HL-60 (cell line): ENCODE measurements around the gene PER1.

Source experiments
- DNase-seq, 2 experiments: peaks; one replicate each; pipeline ENCODE4 v3.0.0-alpha.2; 2010 to 2020; ENCODE audit warnings: low read depth in 1 of 2, low spot score in 1 of 2
- H3K27ac ChIP-seq: fragments of 250-450 bp; sonication (Bioruptor Pico); replicated peaks from 2 replicates; pipeline ENCODE4 v1.5.1; 2020; ENCODE audit warnings: mild to moderate bottlenecking, moderate library complexity
- H3K27me3 ChIP-seq: fragments of 250-450 bp; sonication (Bioruptor Pico); 2 replicates; pipeline ENCODE4 v1.5.1; 2021; ENCODE audit warnings: mild to moderate bottlenecking, moderate library complexity; ENCODE audit not compliant: insufficient read depth, poor library complexity, severe bottlenecking
- H3K4me3 ChIP-seq: replicated peaks from 2 replicates; pipeline ENCODE4 v1.5.1; 2011; ENCODE audit warnings: mild to moderate bottlenecking, control low read depth, low read length; ENCODE audit not compliant: insufficient read depth
- CTCF ChIP-seq: IDR thresholded peaks from one replicate; pipeline ENCODE4 v1.5.1; 2011; ENCODE audit warnings: low read length, control low read depth, inconsistent platforms; ENCODE audit not compliant: insufficient read depth
- GABPA ChIP-seq: IDR thresholded peaks from 2 replicates; pipeline ENCODE4 v1.6.1; 2012; ENCODE audit warnings: low read depth
- POLR2AphosphoS5 ChIP-seq: IDR thresholded peaks from 2 replicates; pipeline ENCODE4 v1.6.1; 2012; ENCODE audit warnings: low read depth
- REST ChIP-seq: IDR thresholded peaks from 2 replicates; pipeline ENCODE4 v1.6.1; 2012; ENCODE audit warnings: low read depth; ENCODE audit not compliant: insufficient replicate concordance
- SPI1 ChIP-seq: IDR thresholded peaks from 2 replicates; pipeline ENCODE4 v1.6.1; 2012; ENCODE audit warnings: low read depth, mild to moderate bottlenecking, borderline replicate concordance

PER1 gene

GRCh38 chr17:8119581-8120519 lies 32.4 kb downstream of the PER1 start:
- peaks cover 11% of the 10 kb centered on the region for H3K27me3 ChIP-seq
- TF ChIP-seq POLR2AphosphoS5 (no peak), GABPA (no peak), SPI1 (no peak), CTCF (no peak), REST (no peak)
- peak overlapping the region; percentile 65 for H3K4me3 ChIP-seq
- peak; percentile 69 to 76 for DNase-seq
- H3K27ac ChIP-seq: peak overlapping the region; percentile 46

- peak overlapping the region; percentile 19; the same call in 1 of the 2 replicates for H3K27ac ChIP-seq
- peak overlapping the region; percentile 65 for H3K4me3 ChIP-seq
- H3K27me3 ChIP-seq: peaks cover 10% of the 10 kb centered on the region
- DNase-seq: peak in 1 of 2 experiments; percentile 65
- TF ChIP-seq CTCF (peak; percentile 48), POLR2AphosphoS5 (no peak)
These were observed 33.2 kb downstream of the PER1 start for GRCh38 chr17:8118769-8119580.

- peak within 1 kb of the TSS; percentile 19; the same call in 1 of the 2 replicates for H3K27ac ChIP-seq
- peak within 1 kb of the TSS; percentile 65 for H3K4me3 ChIP-seq
- peaks cover 7% of the 10 kb centered on the region for H3K27me3 ChIP-seq
- TF ChIP-seq REST: no peak
- TF ChIP-seq SPI1: no peak
- no peak for TF ChIP-seq POLR2AphosphoS5
- TF ChIP-seq CTCF: no peak
- no peak for TF ChIP-seq GABPA
- no peak for DNase-seq
These were observed 34.0 kb downstream of the PER1 start, which contains the start of gene ALOXE3 for GRCh38 chr17:8117980-8118768. TSS of gene ALOXE3 (minus strand) at chr17:8118514. CDS start at chr17:8117990, 524 bp downstream.
